ENCODE data around the gene PFKFB2.

The PFKFB2 gene

DNA sequence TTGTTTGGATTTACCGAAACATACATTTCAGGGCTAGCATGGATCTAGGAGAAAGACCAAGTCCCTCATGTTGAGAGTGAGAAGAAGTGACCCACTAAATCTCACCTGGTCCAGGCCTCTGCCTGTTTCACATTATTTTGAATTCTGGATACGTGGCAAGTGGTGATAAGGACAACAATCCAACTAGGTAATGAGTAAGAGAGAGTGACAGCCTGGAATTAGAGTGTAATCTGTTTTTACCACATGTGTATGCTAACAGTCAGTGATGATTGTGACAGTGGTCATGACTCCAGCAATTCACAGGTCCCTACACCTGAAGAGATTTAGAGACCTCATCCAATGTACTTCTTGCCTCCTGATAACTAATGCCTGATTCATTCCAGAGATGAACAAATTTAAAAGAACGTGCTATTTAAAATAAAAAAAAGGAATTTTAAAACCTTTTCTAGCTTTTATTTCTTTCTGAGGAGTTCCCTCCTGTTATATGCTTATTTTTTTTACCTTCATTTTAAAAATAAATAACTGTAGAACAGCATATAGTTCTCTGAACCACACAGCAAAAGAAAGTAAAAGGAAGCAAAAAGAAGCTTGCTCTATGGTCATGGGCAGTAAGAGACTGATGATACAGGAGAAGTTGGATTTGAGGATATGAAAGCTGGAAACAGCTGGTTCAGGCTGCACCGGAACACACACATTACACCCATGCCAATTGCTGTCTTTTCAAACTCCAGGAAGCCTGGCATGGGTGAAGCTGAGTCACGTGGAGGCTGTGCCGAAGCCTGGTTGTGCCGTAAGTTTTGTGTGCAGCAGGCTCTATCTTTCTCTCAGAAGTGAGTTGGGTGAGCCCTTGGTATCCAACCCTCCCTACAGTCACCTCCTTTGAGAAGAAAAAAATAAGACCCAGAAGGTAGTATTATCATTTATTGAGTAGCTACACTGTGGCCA, 35.2 kb upstream of the PFKFB2 start:
- Histone ChIP-seq H3K36me3 (ENCODE audit: control insufficient read depth in 1 of 2, insufficient read depth in 2 of 2, low read depth in 1 of 2, low read length in 2 of 2) (no peaks in the 10 kb centered on the region), H4K91ac (ENCODE audit: low read length) (no peak overlapping the region), H3K4me1 (ENCODE audit: control insufficient read depth, insufficient read depth, low read depth, low read length) (peaks cover 3% of the 10 kb centered on the region), H3K4ac (ENCODE audit: low read depth in 1 of 2, low read length in 2 of 2) (no peak overlapping the region), H2BK12ac (ENCODE audit: low read length in 2 of 2) (no peak overlapping the region), H3K27ac (ENCODE audit: low read length, poor library complexity, severe bottlenecking) (no peak overlapping the region), H2BK15ac (ENCODE audit: low read depth, poor library complexity, severe bottlenecking) (no peak overlapping the region), H3K9me3 (ENCODE audit: control insufficient read depth, low read length) (no peaks in the 10 kb centered on the region), H2BK120ac (ENCODE audit: low read depth, low read length) (no peak overlapping the region), H3K4me2 (ENCODE audit: low read length, poor library complexity, severe bottlenecking) (no peak overlapping the region), H3K27me3 (ENCODE audit: control insufficient read depth in 1 of 2, insufficient read depth in 1 of 2, low read length in 2 of 2) (peaks cover 0 to 7% of the 10 kb centered on the region in 2 experiments), H3K79me1 (replicated peaks; ENCODE audit: low read length, poor library complexity, severe bottlenecking) (no peaks in the 10 kb centered on the region), H2AK5ac (ENCODE audit: low read length, severe bottlenecking) (no peak overlapping the region), H2AFZ (ENCODE audit: low read depth, low read length) (no peak overlapping the region), H3K9ac (ENCODE audit: low read length) (no peak overlapping the region), H4K8ac (ENCODE audit: low read length) (no peak overlapping the region), H3K14ac (ENCODE audit: low read length in 2 of 2) (no peak overlapping the region), H3K18ac (ENCODE audit: low read depth in 1 of 2, low read length in 2 of 2) (no peak overlapping the region), H3K23ac (ENCODE audit: low read length in 2 of 2) (no peak overlapping the region), H2BK5ac (ENCODE audit: low read depth, low read length, poor library complexity, severe bottlenecking) (no peak overlapping the region), H3K4me3 (ENCODE audit: insufficient read depth in 1 of 2, low read depth in 1 of 2, low read length in 2 of 2) (no peak overlapping the region)
- no peak for DNase-seq
- 81% methylated on average over 6 of the region's 7 CpGs for WGBS

DNA sequence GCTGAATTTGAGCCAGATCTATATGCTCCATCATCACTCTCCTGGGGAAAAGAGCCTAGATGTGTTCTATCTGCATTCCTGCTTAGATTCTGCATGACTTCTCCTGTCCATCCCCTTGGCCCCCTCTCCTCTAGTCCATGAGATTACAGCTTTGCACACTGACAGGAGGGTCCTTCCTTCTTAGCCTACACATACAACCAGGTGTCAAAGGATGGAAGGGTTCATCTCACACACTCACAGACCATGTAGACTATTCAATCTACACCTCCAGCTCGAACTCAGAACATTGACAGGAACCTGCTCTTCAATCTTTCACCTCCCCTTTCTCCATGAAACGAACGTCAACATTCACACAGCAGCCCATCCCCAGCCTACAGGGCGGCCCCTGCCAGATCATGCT, 34.4 kb upstream of the PFKFB2 start:
- H3K4me1 ChIP-seq (ENCODE audit: control insufficient read depth, insufficient read depth, low read depth, low read length): peaks cover 3% of the 10 kb centered on the region
- WGBS: 79% methylated on average over 4 of the region's 4 CpGs

DNA sequence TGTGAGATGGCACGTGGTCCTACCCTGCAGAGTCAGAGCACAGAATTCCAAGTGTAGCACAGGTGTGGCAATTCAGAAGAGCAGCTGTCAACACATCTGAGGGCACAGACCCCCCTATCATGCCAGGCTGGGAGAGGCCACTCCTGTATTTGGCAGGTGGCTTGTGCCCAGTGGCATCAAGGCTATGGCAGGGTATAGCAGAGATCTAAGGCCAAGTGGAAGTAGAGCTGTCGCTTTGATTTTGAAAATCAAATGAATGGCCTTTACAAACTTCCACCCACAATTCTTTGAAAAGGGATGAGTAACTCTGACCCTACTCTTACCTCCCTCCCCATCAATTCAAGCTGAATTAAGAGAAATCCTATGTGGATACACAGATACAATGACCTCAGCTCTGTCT, 33.9 kb upstream of the PFKFB2 start:
- Histone ChIP-seq H3K4me1 (ENCODE audit: control insufficient read depth, insufficient read depth, low read depth, low read length) (peaks cover 6% of the 10 kb centered on the region), H3K36me3 (ENCODE audit: control insufficient read depth in 1 of 2, insufficient read depth in 2 of 2, low read depth in 1 of 2, low read length in 2 of 2) (no peaks in the 10 kb centered on the region), H3K4me2 (ENCODE audit: low read length, poor library complexity, severe bottlenecking) (no peak overlapping the region), H3K9me3 (ENCODE audit: control insufficient read depth, low read length) (no peaks in the 10 kb centered on the region), H3K27ac (ENCODE audit: low read length, poor library complexity, severe bottlenecking) (no peak overlapping the region), H2BK12ac (ENCODE audit: low read length in 2 of 2) (no peak overlapping the region), H4K91ac (ENCODE audit: low read length) (no peak overlapping the region), H2AFZ (ENCODE audit: low read depth, low read length) (no peak overlapping the region), H3K79me1 (replicated peaks; ENCODE audit: low read length, poor library complexity, severe bottlenecking) (no peaks in the 10 kb centered on the region), H2BK5ac (ENCODE audit: low read depth, low read length, poor library complexity, severe bottlenecking) (no peak overlapping the region), H2BK15ac (ENCODE audit: low read depth, poor library complexity, severe bottlenecking) (no peak overlapping the region), H2AK5ac (ENCODE audit: low read length, severe bottlenecking) (no peak overlapping the region), H3K9ac (ENCODE audit: low read length) (no peak overlapping the region), H3K18ac (ENCODE audit: low read depth in 1 of 2, low read length in 2 of 2) (no peak overlapping the region), H3K4ac (ENCODE audit: low read depth in 1 of 2, low read length in 2 of 2) (no peak overlapping the region), H3K4me3 (ENCODE audit: insufficient read depth in 1 of 2, low read depth in 1 of 2, low read length in 2 of 2) (no peak overlapping the region), H4K8ac (ENCODE audit: low read length) (no peak overlapping the region), H2BK120ac (ENCODE audit: low read depth, low read length) (no peak overlapping the region), H3K27me3 (ENCODE audit: control insufficient read depth in 1 of 2, insufficient read depth in 1 of 2, low read length in 2 of 2) (peaks cover 0 to 4% of the 10 kb centered on the region in 2 experiments), H3K23ac (ENCODE audit: low read length in 2 of 2) (no peak overlapping the region), H3K14ac (ENCODE audit: low read length in 2 of 2) (no peak overlapping the region)
- no peak for DNase-seq
- 76% methylated on average over 2 of the region's 2 CpGs for WGBS

More for the DNA sequence above, 34.4 kb upstream of the PFKFB2 start:
- H4K91ac ChIP-seq (ENCODE audit: low read length): no peak overlapping the region
- no peak overlapping the region for H2BK120ac ChIP-seq (ENCODE audit: low read depth, low read length)
- no peak overlapping the region for H2AK5ac ChIP-seq (ENCODE audit: low read length, severe bottlenecking)
- H3K79me1 ChIP-seq (replicated peaks; ENCODE audit: low read length, poor library complexity, severe bottlenecking): no peaks in the 10 kb centered on the region
- no peak overlapping the region for H3K18ac ChIP-seq (ENCODE audit: low read depth in 1 of 2, low read length in 2 of 2)
- no peaks in the 10 kb centered on the region for H3K9me3 ChIP-seq (ENCODE audit: control insufficient read depth, low read length)
- H2BK12ac ChIP-seq (ENCODE audit: low read length in 2 of 2): no peak overlapping the region
- H3K27me3 ChIP-seq (ENCODE audit: control insufficient read depth in 1 of 2, insufficient read depth in 1 of 2, low read length in 2 of 2): peaks cover 0 to 4% of the 10 kb centered on the region in 2 experiments
- no peak overlapping the region for H3K14ac ChIP-seq (ENCODE audit: low read length in 2 of 2)
- no peak overlapping the region for H3K4me3 ChIP-seq (ENCODE audit: insufficient read depth in 1 of 2, low read depth in 1 of 2, low read length in 2 of 2)
- H2AFZ ChIP-seq (ENCODE audit: low read depth, low read length): no peak overlapping the region
- no peak overlapping the region for H3K4ac ChIP-seq (ENCODE audit: low read depth in 1 of 2, low read length in 2 of 2)
- H3K4me2 ChIP-seq (ENCODE audit: low read length, poor library complexity, severe bottlenecking): no peak overlapping the region
- H3K27ac ChIP-seq (ENCODE audit: low read length, poor library complexity, severe bottlenecking): no peak overlapping the region
- no peak overlapping the region for H3K23ac ChIP-seq (ENCODE audit: low read length in 2 of 2)
- H4K8ac ChIP-seq (ENCODE audit: low read length): no peak overlapping the region
- no peak overlapping the region for H3K9ac ChIP-seq (ENCODE audit: low read length)
- DNase-seq: no peak
- H2BK5ac ChIP-seq (ENCODE audit: low read depth, low read length, poor library complexity, severe bottlenecking): no peak overlapping the region
- no peaks in the 10 kb centered on the region for H3K36me3 ChIP-seq (ENCODE audit: control insufficient read depth in 1 of 2, insufficient read depth in 2 of 2, low read depth in 1 of 2, low read length in 2 of 2)
- H2BK15ac ChIP-seq (ENCODE audit: low read depth, poor library complexity, severe bottlenecking): no peak overlapping the region

DNA sequence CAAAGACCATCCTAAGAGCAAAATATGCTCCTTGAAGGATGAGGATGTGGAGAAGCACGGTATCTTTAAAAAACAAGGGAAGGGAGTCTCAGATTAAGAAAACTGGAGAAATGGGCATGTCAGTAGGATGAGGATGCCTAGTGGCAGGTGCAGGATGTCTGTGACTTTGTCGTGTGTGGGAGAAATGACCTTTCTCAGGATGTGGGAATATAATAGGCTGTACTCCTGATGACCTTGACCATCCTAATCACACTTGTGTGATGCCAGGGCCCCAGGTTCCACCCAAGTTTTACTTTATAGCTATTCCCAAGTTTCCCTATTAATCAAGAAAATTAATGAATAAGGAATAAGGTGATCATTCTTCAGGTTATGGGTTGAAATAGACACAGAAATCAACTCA, 33.4 kb upstream of the PFKFB2 start:
- H3K18ac ChIP-seq (ENCODE audit: low read depth in 1 of 2, low read length in 2 of 2): no peak overlapping the region
- no peak overlapping the region for H2AK5ac ChIP-seq (ENCODE audit: low read length, severe bottlenecking)
- no peak overlapping the region for H3K9ac ChIP-seq (ENCODE audit: low read length)
- H3K79me1 ChIP-seq (replicated peaks; ENCODE audit: low read length, poor library complexity, severe bottlenecking): no peaks in the 10 kb centered on the region
- DNase-seq: no peak
- peaks cover 0 to 2% of the 10 kb centered on the region in 2 experiments for H3K27me3 ChIP-seq (ENCODE audit: control insufficient read depth in 1 of 2, insufficient read depth in 1 of 2, low read length in 2 of 2)
- no peak overlapping the region for H2AFZ ChIP-seq (ENCODE audit: low read depth, low read length)
- H3K4me2 ChIP-seq (ENCODE audit: low read length, poor library complexity, severe bottlenecking): no peak overlapping the region
- no peak overlapping the region for H3K4ac ChIP-seq (ENCODE audit: low read depth in 1 of 2, low read length in 2 of 2)
- H3K9me3 ChIP-seq (ENCODE audit: control insufficient read depth, low read length): no peaks in the 10 kb centered on the region
- no peak overlapping the region for H3K14ac ChIP-seq (ENCODE audit: low read length in 2 of 2)
- no peak overlapping the region for H2BK15ac ChIP-seq (ENCODE audit: low read depth, poor library complexity, severe bottlenecking)
- no peaks in the 10 kb centered on the region for H3K36me3 ChIP-seq (ENCODE audit: control insufficient read depth in 1 of 2, insufficient read depth in 2 of 2, low read depth in 1 of 2, low read length in 2 of 2)
- H3K4me3 ChIP-seq (ENCODE audit: insufficient read depth in 1 of 2, low read depth in 1 of 2, low read length in 2 of 2): no peak overlapping the region
- H2BK5ac ChIP-seq (ENCODE audit: low read depth, low read length, poor library complexity, severe bottlenecking): no peak overlapping the region
- peaks cover 11% of the 10 kb centered on the region for H3K4me1 ChIP-seq (ENCODE audit: control insufficient read depth, insufficient read depth, low read depth, low read length)
- H3K23ac ChIP-seq (ENCODE audit: low read length in 2 of 2): no peak overlapping the region
- WGBS: 81% methylated on average over 1 of the region's 2 CpGs
- no peak overlapping the region for H3K27ac ChIP-seq (ENCODE audit: low read length, poor library complexity, severe bottlenecking)
- H4K91ac ChIP-seq (ENCODE audit: low read length): no peak overlapping the region
- H2BK12ac ChIP-seq (ENCODE audit: low read length in 2 of 2): no peak overlapping the region
- no peak overlapping the region for H4K8ac ChIP-seq (ENCODE audit: low read length)
- H2BK120ac ChIP-seq (ENCODE audit: low read depth, low read length): no peak overlapping the region
